Limb (tissue), 2 donors: Measurements from ENCODE around the gene SLC25A53.
"Not testable (repeated sequence)": the region's sequence is repeated elsewhere in the genome, so short reads cannot be mapped to it uniquely, and the experiment has no call there.

ENCODE experiments used
- DNase-seq, 2 donors: peaks; one replicate each; pipeline ENCODE4 v3.0.0-alpha.2; 2016; ENCODE audit errors: extremely low spot score in 2 of 2

Gene SLC25A53

GRCh38 chrX:104075778-104076445 lies 80.9 kb downstream of the SLC25A53 start, which contains the start of gene TMSB15C:
Gene TMSB15C (minus strand): TSS chrX:104076236.
- not testable (repeated sequence) for DNase-seq

DNA sequence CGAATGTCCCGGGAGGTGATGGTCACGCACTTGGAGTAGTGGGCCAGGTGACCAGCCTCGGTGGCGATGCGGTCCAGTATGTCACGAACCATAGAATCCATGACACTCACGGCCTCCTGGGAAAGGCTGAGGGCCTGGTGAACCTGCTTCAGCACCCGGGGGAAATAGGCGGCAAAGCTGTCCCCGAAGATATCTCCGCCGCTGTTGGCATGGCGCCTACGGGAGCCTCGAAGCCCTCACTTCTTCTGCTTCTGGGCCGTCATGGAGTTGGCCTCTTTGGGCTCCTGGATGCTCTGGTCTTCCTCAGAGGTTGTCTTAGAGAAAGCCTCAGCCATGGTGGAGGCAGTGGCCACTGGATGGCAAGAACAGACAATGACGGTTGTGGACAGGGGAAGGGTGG lies 94.2 kb downstream of the SLC25A53 start:
- DNase-seq, result not testable (repeated sequence)

- DNase-seq, result not testable (repeated sequence)
These were observed 101.9 kb downstream of the SLC25A53 start for GRCh38 chrX:104054956-104055355.
